ENCODE measurements around the gene ZNF652.

ZNF652 gene

DNA sequence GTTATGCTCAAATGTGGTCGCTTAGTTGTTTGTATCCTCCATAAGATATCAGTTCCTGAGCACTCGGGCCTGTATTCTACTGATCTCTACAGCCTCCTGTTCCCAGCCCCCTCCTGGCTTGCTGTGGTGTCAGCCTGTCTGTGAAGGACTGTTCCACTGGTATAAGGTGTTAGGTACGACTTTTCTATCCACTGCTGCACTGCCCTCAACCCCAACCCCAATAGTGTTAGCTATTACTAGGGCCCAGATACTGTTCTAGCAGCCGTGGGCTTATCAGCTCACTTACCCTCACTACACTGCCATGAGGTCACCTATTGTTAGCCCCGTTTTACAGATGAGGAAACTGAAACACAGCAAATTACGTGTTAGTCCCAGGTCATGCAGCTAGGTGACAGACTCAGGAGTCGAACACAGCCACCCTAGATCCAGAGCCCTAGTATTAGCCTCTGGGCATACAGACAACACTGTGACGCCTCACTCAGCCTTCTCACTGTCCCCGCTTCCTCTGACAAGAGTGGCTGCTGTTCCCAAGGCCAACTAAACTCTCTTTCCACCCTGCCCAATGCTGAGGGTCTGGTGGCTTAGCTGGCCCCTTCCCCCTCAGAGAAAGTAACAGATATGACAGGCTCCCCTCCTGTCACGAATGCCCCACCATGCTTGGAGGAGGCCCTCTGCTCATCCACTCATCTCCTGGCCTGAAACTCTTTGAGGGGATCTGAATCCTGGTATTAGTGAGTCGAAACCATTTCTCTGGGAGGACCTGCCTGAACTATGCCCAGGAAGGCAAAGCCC lies 25.6 kb upstream of the ZNF652 start:
- Histone ChIP-seq H3K4me1 (ENCODE audit: control insufficient read depth in 5 of 5, insufficient read depth in 5 of 5, low read length in 5 of 5) (peaks cover 0 to 25% (median 13%) of the 10 kb centered on the region in 5 donors), H3K27ac (ENCODE audit: low read depth, low read length) (no peak overlapping the region), H3K27me3 (ENCODE audit: control insufficient read depth in 5 of 5, insufficient read depth in 4 of 5, low read length in 5 of 5) (peaks cover 0 to 3% (median 0%) of the 10 kb centered on the region in 5 donors), H3K36me3 (ENCODE audit: control insufficient read depth in 5 of 5, insufficient read depth in 5 of 5, low read length in 5 of 5) (no peaks in the 10 kb centered on the region), H3K9ac (ENCODE audit: low read length in 5 of 5) (no peak overlapping the region), H3K4me3 (ENCODE audit: low read depth in 1 of 5, low read length in 5 of 5) (no peak overlapping the region), H3K9me3 (ENCODE audit: control insufficient read depth in 5 of 5, low read length in 5 of 5) (no peaks in the 10 kb centered on the region)

DNA sequence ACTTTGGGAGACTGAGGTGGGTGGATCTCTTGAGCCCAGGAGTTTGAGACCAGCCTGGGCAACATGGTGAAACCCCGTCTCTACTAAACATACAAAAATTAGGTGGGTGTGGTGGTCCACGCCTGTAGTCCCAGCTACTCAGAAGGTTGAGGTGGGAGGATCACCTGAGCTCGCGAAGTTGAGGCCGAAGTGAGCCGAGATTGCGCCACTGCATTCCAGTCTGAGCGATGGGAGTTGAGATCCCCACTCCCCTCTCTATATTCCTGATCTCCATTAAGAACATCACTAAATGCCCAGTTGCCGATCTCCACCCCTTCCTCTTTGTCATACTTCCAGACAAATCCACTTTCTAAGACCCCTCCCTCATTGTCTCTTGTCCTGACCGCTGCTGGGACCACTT lies 24.3 kb upstream of the ZNF652 start:
- Histone ChIP-seq H3K27ac (ENCODE audit: low read depth, low read length) (no peak overlapping the region), H3K4me1 (ENCODE audit: control insufficient read depth in 5 of 5, insufficient read depth in 5 of 5, low read length in 5 of 5) (peaks cover 0 to 25% (median 13%) of the 10 kb centered on the region in 5 donors), H3K9ac (ENCODE audit: low read length in 5 of 5) (no peak overlapping the region), H3K27me3 (ENCODE audit: control insufficient read depth in 5 of 5, insufficient read depth in 4 of 5, low read length in 5 of 5) (peaks cover 0 to 3% (median 0%) of the 10 kb centered on the region in 5 donors), H3K36me3 (ENCODE audit: control insufficient read depth in 5 of 5, insufficient read depth in 5 of 5, low read length in 5 of 5) (no peaks in the 10 kb centered on the region), H3K4me3 (ENCODE audit: low read depth in 1 of 5, low read length in 5 of 5) (no peak overlapping the region), H3K9me3 (ENCODE audit: control insufficient read depth in 5 of 5, low read length in 5 of 5) (no peaks in the 10 kb centered on the region)

GRCh38 chr17:49384951-49385350 lies 22.9 kb upstream of the ZNF652 start:
- Histone ChIP-seq H3K9me3 (ENCODE audit: control insufficient read depth in 5 of 5, low read length in 5 of 5) (no peaks in the 10 kb centered on the region), H3K27me3 (ENCODE audit: control insufficient read depth in 5 of 5, insufficient read depth in 4 of 5, low read length in 5 of 5) (peaks cover 0 to 3% (median 0%) of the 10 kb centered on the region in 5 donors), H3K9ac (ENCODE audit: low read length in 5 of 5) (no peak overlapping the region), H3K4me1 (ENCODE audit: control insufficient read depth in 5 of 5, insufficient read depth in 5 of 5, low read length in 5 of 5) (peaks cover 0 to 12% (median 0%) of the 10 kb centered on the region in 5 donors), H3K4me3 (ENCODE audit: low read depth in 1 of 5, low read length in 5 of 5) (no peak overlapping the region), H3K27ac (ENCODE audit: low read depth, low read length) (no peak overlapping the region), H3K36me3 (ENCODE audit: control insufficient read depth in 5 of 5, insufficient read depth in 5 of 5, low read length in 5 of 5) (no peaks in the 10 kb centered on the region)

GRCh38 chr17:49383060-49383459 lies 21.0 kb upstream of the ZNF652 start:
- H3K9ac ChIP-seq (ENCODE audit: low read length in 5 of 5) = no peak overlapping the region
- H3K4me3 ChIP-seq (ENCODE audit: low read depth in 1 of 5, low read length in 5 of 5) = no peak overlapping the region
- no peak overlapping the region for H3K27ac ChIP-seq (ENCODE audit: low read depth, low read length)
- H3K36me3 ChIP-seq (ENCODE audit: control insufficient read depth in 5 of 5, insufficient read depth in 5 of 5, low read length in 5 of 5) = no peaks in the 10 kb centered on the region
- peaks cover 0 to 4% (median 0%) of the 10 kb centered on the region in 5 donors for H3K4me1 ChIP-seq (ENCODE audit: control insufficient read depth in 5 of 5, insufficient read depth in 5 of 5, low read length in 5 of 5)
- H3K27me3 ChIP-seq (ENCODE audit: control insufficient read depth in 5 of 5, insufficient read depth in 4 of 5, low read length in 5 of 5) = peaks cover 0 to 3% (median 0%) of the 10 kb centered on the region in 5 donors
- H3K9me3 ChIP-seq (ENCODE audit: control insufficient read depth in 5 of 5, low read length in 5 of 5) = no peaks in the 10 kb centered on the region

DNA sequence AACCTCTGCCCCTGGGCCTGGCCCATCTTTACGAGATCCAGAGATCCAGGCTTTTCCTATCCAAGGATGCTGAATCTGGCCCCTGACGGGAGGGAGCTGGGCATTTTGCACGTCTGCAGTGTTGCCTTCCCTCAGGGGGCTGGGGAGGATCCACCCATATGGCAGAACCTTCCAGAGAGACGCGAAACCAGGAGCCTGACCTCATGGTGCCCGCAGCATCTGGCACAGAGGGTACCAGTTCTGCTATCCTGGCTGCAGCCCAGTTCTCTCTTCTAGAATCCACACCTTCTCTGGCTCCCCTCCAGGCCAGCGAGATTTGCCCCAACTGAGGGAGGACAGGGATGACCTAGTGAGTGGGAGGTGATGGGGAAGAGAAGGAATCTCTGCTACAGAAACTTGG lies 20.5 kb upstream of the ZNF652 start:
- no peaks in the 10 kb centered on the region for H3K4me1 ChIP-seq (ENCODE audit: control insufficient read depth in 5 of 5, insufficient read depth in 5 of 5, low read length in 5 of 5)
- no peak overlapping the region for H3K4me3 ChIP-seq (ENCODE audit: low read depth in 1 of 5, low read length in 5 of 5)
- peaks cover 0 to 3% (median 0%) of the 10 kb centered on the region in 5 donors for H3K27me3 ChIP-seq (ENCODE audit: control insufficient read depth in 5 of 5, insufficient read depth in 4 of 5, low read length in 5 of 5)
- H3K9me3 ChIP-seq (ENCODE audit: control insufficient read depth in 5 of 5, low read length in 5 of 5) = no peaks in the 10 kb centered on the region
- no peaks in the 10 kb centered on the region for H3K36me3 ChIP-seq (ENCODE audit: control insufficient read depth in 5 of 5, insufficient read depth in 5 of 5, low read length in 5 of 5)
- no peak overlapping the region for H3K9ac ChIP-seq (ENCODE audit: low read length in 5 of 5)
- H3K27ac ChIP-seq (ENCODE audit: low read depth, low read length) = no peak overlapping the region

DNA sequence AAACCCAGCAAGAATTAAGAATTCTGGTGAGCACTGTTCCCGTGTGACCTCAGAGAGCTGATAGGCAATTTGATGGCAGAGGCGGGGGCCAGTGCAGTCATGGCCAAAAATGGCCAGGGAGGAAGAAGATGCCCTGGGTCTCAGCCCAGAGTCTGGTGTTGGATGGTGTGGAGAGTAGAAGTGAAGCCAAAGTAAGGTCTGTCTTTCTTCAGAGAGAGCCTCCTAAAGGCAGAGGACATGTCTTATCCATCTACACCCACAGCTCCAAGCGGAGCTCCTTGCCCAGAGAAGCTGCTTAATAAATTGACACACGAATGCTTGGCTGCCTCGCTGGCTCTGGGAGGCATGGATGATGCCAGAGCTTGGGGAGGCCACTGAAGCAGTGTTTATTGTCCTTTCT lies 19.7 kb upstream of the ZNF652 start:
- peaks cover 0 to 3% (median 0%) of the 10 kb centered on the region in 5 donors for H3K27me3 ChIP-seq (ENCODE audit: control insufficient read depth in 5 of 5, insufficient read depth in 4 of 5, low read length in 5 of 5)
- no peaks in the 10 kb centered on the region for H3K36me3 ChIP-seq (ENCODE audit: control insufficient read depth in 5 of 5, insufficient read depth in 5 of 5, low read length in 5 of 5)
- H3K27ac ChIP-seq (ENCODE audit: low read depth, low read length) = no peak overlapping the region
- H3K4me1 ChIP-seq (ENCODE audit: control insufficient read depth in 5 of 5, insufficient read depth in 5 of 5, low read length in 5 of 5) = no peaks in the 10 kb centered on the region
- no peak overlapping the region for H3K4me3 ChIP-seq (ENCODE audit: low read depth in 1 of 5, low read length in 5 of 5)
- no peak overlapping the region for H3K9ac ChIP-seq (ENCODE audit: low read length in 5 of 5)
- no peaks in the 10 kb centered on the region for H3K9me3 ChIP-seq (ENCODE audit: control insufficient read depth in 5 of 5, low read length in 5 of 5)

DNA sequence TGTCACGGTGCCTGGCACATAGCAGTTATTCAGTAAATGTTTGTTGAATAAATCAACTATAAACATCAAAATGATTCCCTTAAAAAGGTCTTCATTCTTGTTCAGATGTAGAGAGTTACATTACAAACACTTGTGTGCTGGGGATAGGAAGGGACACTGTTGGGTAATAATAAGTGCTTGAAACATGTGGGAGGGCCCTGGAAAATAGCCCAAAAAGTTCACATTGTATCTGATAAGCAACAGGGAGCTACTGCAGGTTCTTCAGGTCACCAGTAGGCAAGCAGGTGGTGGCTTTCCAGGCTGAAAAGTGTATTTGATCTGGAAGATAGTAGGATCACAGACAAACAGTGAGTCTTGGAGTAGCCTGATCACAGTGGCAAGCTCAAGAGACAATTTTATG lies 19.0 kb upstream of the ZNF652 start:
- Histone ChIP-seq H3K4me3 (ENCODE audit: low read depth in 1 of 5, low read length in 5 of 5) (no peak overlapping the region), H3K27ac (ENCODE audit: low read depth, low read length) (no peak overlapping the region), H3K36me3 (ENCODE audit: control insufficient read depth in 5 of 5, insufficient read depth in 5 of 5, low read length in 5 of 5) (no peaks in the 10 kb centered on the region), H3K9me3 (ENCODE audit: control insufficient read depth in 5 of 5, low read length in 5 of 5) (no peaks in the 10 kb centered on the region), H3K27me3 (ENCODE audit: control insufficient read depth in 5 of 5, insufficient read depth in 4 of 5, low read length in 5 of 5) (peaks cover 0 to 3% (median 0%) of the 10 kb centered on the region in 5 donors), H3K9ac (ENCODE audit: low read length in 5 of 5) (no peak overlapping the region), H3K4me1 (ENCODE audit: control insufficient read depth in 5 of 5, insufficient read depth in 5 of 5, low read length in 5 of 5) (no peaks in the 10 kb centered on the region)

- Histone ChIP-seq H3K9ac (ENCODE audit: low read length in 5 of 5) (no peak overlapping the region), H3K36me3 (ENCODE audit: control insufficient read depth in 5 of 5, insufficient read depth in 5 of 5, low read length in 5 of 5) (no peaks in the 10 kb centered on the region), H3K9me3 (ENCODE audit: control insufficient read depth in 5 of 5, low read length in 5 of 5) (no peaks in the 10 kb centered on the region), H3K4me3 (ENCODE audit: low read depth in 1 of 5, low read length in 5 of 5) (no peak overlapping the region), H3K27me3 (ENCODE audit: control insufficient read depth in 5 of 5, insufficient read depth in 4 of 5, low read length in 5 of 5) (peaks cover 0 to 3% (median 0%) of the 10 kb centered on the region in 5 donors), H3K27ac (ENCODE audit: low read depth, low read length) (no peak overlapping the region), H3K4me1 (ENCODE audit: control insufficient read depth in 5 of 5, insufficient read depth in 5 of 5, low read length in 5 of 5) (no peaks in the 10 kb centered on the region)
Measured at GRCh38 chr17:49379926-49380325, 17.9 kb upstream of the ZNF652 start.

GRCh38 chr17:49378311-49378710 lies 16.3 kb upstream of the ZNF652 start:
- Histone ChIP-seq H3K9ac (ENCODE audit: low read length in 5 of 5) (no peak overlapping the region), H3K4me1 (ENCODE audit: control insufficient read depth in 5 of 5, insufficient read depth in 5 of 5, low read length in 5 of 5) (no peaks in the 10 kb centered on the region), H3K36me3 (ENCODE audit: control insufficient read depth in 5 of 5, insufficient read depth in 5 of 5, low read length in 5 of 5) (no peaks in the 10 kb centered on the region), H3K27ac (ENCODE audit: low read depth, low read length) (no peak overlapping the region), H3K27me3 (ENCODE audit: control insufficient read depth in 5 of 5, insufficient read depth in 4 of 5, low read length in 5 of 5) (no peaks in the 10 kb centered on the region), H3K4me3 (ENCODE audit: low read depth in 1 of 5, low read length in 5 of 5) (no peak overlapping the region), H3K9me3 (ENCODE audit: control insufficient read depth in 5 of 5, low read length in 5 of 5) (no peaks in the 10 kb centered on the region)

- H3K4me3 ChIP-seq (ENCODE audit: low read depth in 1 of 5, low read length in 5 of 5) = no peak overlapping the region
- no peak overlapping the region for H3K27ac ChIP-seq (ENCODE audit: low read depth, low read length)
- no peak overlapping the region for H3K9ac ChIP-seq (ENCODE audit: low read length in 5 of 5)
- no peaks in the 10 kb centered on the region for H3K36me3 ChIP-seq (ENCODE audit: control insufficient read depth in 5 of 5, insufficient read depth in 5 of 5, low read length in 5 of 5)
- no peaks in the 10 kb centered on the region for H3K9me3 ChIP-seq (ENCODE audit: control insufficient read depth in 5 of 5, low read length in 5 of 5)
- H3K4me1 ChIP-seq (ENCODE audit: control insufficient read depth in 5 of 5, insufficient read depth in 5 of 5, low read length in 5 of 5) = no peaks in the 10 kb centered on the region
- no peaks in the 10 kb centered on the region for H3K27me3 ChIP-seq (ENCODE audit: control insufficient read depth in 5 of 5, insufficient read depth in 4 of 5, low read length in 5 of 5)
Measured at GRCh38 chr17:49375544-49375943, 13.5 kb upstream of the ZNF652 start.
